ENCODE results near the gene SNAP25.
A peak's percentile ranks its signal among the peaks of the same experiment; 100 is the strongest.

SNAP25 gene

GRCh38 chr20:10218536-10219451 lies at the start of gene SNAP25:
SNAP25 (plus strand) TSS chr20:10218830; CDS start chr20:10275492, 56,662 bp downstream.
- DNase-seq: peak; percentile 44

GRCh38 chr20:10169752-10170151 lies 48.9 kb upstream of the SNAP25 start:
- no peak for DNase-seq

GRCh38 chr20:10170261-10170660 lies 48.4 kb upstream of the SNAP25 start:
- DNase-seq: no peak

- no peak for DNase-seq
Measured at GRCh38 chr20:10171864-10172751, 46.5 kb upstream of the SNAP25 start.

GRCh38 chr20:10172998-10173655 lies 45.5 kb upstream of the SNAP25 start:
- DNase-seq: no peak

- no peak for DNase-seq
Measured at GRCh38 chr20:10174400-10174799, 44.2 kb upstream of the SNAP25 start.

- no peak for DNase-seq
Measured at GRCh38 chr20:10177326-10177725, 41.3 kb upstream of the SNAP25 start.

- DNase-seq: no peak
Measured at GRCh38 chr20:10178091-10178490, 40.5 kb upstream of the SNAP25 start.

- no peak for DNase-seq
Measured at GRCh38 chr20:10178727-10179313, 39.8 kb upstream of the SNAP25 start.

- no peak for DNase-seq
Measured at GRCh38 chr20:10179574-10180298, 38.9 kb upstream of the SNAP25 start.

- no peak for DNase-seq
Measured at GRCh38 chr20:10180651-10181235, 37.9 kb upstream of the SNAP25 start.

GRCh38 chr20:10185741-10186558 lies 32.7 kb upstream of the SNAP25 start:
- no peak for DNase-seq

GRCh38 chr20:10190456-10190855 lies 28.2 kb upstream of the SNAP25 start:
- DNase-seq: no peak

- no peak for DNase-seq
Measured at GRCh38 chr20:10192171-10192570, 26.5 kb upstream of the SNAP25 start.

GRCh38 chr20:10194166-10194565 lies 24.5 kb upstream of the SNAP25 start:
- no peak for DNase-seq

- no peak for DNase-seq
Measured at GRCh38 chr20:10200330-10200729, 18.3 kb upstream of the SNAP25 start.

- no peak for DNase-seq
Measured at GRCh38 chr20:10201321-10201870, 17.2 kb upstream of the SNAP25 start.

- no peak for DNase-seq
Measured at GRCh38 chr20:10209091-10209490, 9.5 kb upstream of the SNAP25 start.

GRCh38 chr20:10213526-10213925 lies 5.1 kb upstream of the SNAP25 start:
- no peak for DNase-seq

- DNase-seq: no peak
Measured at GRCh38 chr20:10216146-10216791, 2.4 kb upstream of the SNAP25 start.
